HepG2 (cell line): ENCODE results near the gene SAMD5. TPM values are rescaled to one million over a fixed set of nuclear protein-coding genes. Genes with fewer than 3 reads are reported as not detected.

Source experiments
- CENPT ChIP-seq: sonication (generic); formaldehyde crosslinking; IDR thresholded peaks from 2 replicates; pipeline ENCODE4 v1.8.0; 2022; ENCODE audit warnings: low read depth, mild to moderate bottlenecking, moderate library complexity, missing genetic modification reagents
- ESRRA ChIP-seq: sonication (generic); formaldehyde crosslinking; IDR thresholded peaks from 2 replicates; pipeline ENCODE4 v1.5.1; 2020; ENCODE audit warnings: mild to moderate bottlenecking, low read depth, missing genetic modification reagents
- GZF1 ChIP-seq: sonication (generic); formaldehyde crosslinking; IDR thresholded peaks from 2 replicates; pipeline ENCODE4 v1.5.1; 2020; ENCODE audit warnings: mild to moderate bottlenecking, missing genetic modification reagents
- KLF12 ChIP-seq: sonication (generic); formaldehyde crosslinking; IDR thresholded peaks from 2 replicates; pipeline ENCODE4 v1.4.0; 2020; ENCODE audit warnings: missing genetic modification reagents, borderline replicate concordance
- ONECUT2 ChIP-seq: sonication (generic); formaldehyde crosslinking; IDR thresholded peaks from 2 replicates; pipeline ENCODE4 v1.4.0; 2020; ENCODE audit warnings: missing genetic modification reagents
- PHF5A ChIP-seq: IDR thresholded peaks from one replicate; pipeline ENCODE4 v1.6.1; 2018; ENCODE audit warnings: low read depth, missing genetic modification reagents; ENCODE audit not compliant: unreplicated experiment
- ZNF20 ChIP-seq: sonication (generic); formaldehyde crosslinking; IDR thresholded peaks from 2 replicates; pipeline ENCODE4 v1.4.0; 2020; ENCODE audit warnings: mild to moderate bottlenecking, moderate library complexity, missing genetic modification reagents
- ZNF282 ChIP-seq: fragments of 450-650 bp; IDR thresholded peaks from 2 replicates; pipeline ENCODE4 v1.6.1; 2018; ENCODE audit not compliant: partially characterized antibody
- polyA plus RNA-seq, 8 experiments: library from polyadenylated mRNA; depleted of rRNA in 3 of 8; stranded (reverse) in 7 of 8; unstranded in 1 of 8; fragments of >200 nt; fragmentation: Illumina TruSeq in 4 of 8; extraction: Trizol in 4 of 8; gene quantifications; 2 replicates each; pipeline versions ENCODE4 v1.2.1 to v1.2.3, GENCODE V29; 2011 to 2016; ENCODE audit warnings: low read depth in 4 of 8, missing spikeins in 1 of 8, mixed read lengths in 1 of 8; ENCODE audit not compliant: insufficient read depth in 1 of 8
- total RNA-seq, 5 experiments: library from RNA; depleted of rRNA; stranded (reverse); fragments of >200 nt; fragmentation: Illumina TruSeq; extraction: Trizol; gene quantifications; 2 replicates each; pipeline ENCODE4 v1.2.3, GENCODE V29; 2016; ENCODE audit warnings: low read depth in 1 of 5
- TF ChIP-seq, protein P1 (sequence below): sonication (generic); formaldehyde crosslinking; IDR thresholded peaks from 2 replicates; pipeline ENCODE4 v1.4.0; 2020; ENCODE audit warnings: missing genetic modification reagents, mild to moderate bottlenecking, borderline replicate concordance
- TF ChIP-seq, protein P2 (sequence below): IDR thresholded peaks from 2 replicates; pipeline ENCODE4 v1.6.1; 2012; ENCODE audit warnings: low read length, improper control_type of control experiment
- TF ChIP-seq, protein P3 (sequence below): sonication (generic); formaldehyde crosslinking; IDR thresholded peaks from 2 replicates; pipeline ENCODE4 v1.4.0; 2020; ENCODE audit warnings: mild to moderate bottlenecking, low read depth, missing genetic modification reagents

Gene SAMD5
- total and polyA plus RNA-seq, 2 of the 13 experiments (the other 11 are each of a cell fraction or from before 2014, with no cell fraction given) = 0.02 to 0.07 TPM

DNA sequence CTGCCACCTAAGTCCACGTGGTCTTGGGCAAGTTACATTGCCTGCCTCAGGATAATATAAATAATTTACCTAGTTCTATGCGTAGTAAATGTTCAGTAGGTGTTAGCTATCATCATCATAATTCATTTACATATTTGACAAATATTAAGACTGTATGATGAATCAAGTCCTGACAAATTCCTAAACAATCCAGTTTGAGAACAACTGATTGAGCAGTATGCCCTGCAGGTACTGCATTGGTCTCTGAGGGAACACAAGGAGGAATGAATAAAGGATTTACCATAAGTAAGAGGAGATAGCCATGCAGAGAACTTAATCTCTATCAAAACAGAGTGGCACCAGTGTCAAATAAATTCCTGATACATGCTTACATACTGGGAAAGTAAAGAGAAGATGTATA lies 70.4 kb downstream of the SAMD5 start (continued):
- TF ChIP-seq, protein P1, sequence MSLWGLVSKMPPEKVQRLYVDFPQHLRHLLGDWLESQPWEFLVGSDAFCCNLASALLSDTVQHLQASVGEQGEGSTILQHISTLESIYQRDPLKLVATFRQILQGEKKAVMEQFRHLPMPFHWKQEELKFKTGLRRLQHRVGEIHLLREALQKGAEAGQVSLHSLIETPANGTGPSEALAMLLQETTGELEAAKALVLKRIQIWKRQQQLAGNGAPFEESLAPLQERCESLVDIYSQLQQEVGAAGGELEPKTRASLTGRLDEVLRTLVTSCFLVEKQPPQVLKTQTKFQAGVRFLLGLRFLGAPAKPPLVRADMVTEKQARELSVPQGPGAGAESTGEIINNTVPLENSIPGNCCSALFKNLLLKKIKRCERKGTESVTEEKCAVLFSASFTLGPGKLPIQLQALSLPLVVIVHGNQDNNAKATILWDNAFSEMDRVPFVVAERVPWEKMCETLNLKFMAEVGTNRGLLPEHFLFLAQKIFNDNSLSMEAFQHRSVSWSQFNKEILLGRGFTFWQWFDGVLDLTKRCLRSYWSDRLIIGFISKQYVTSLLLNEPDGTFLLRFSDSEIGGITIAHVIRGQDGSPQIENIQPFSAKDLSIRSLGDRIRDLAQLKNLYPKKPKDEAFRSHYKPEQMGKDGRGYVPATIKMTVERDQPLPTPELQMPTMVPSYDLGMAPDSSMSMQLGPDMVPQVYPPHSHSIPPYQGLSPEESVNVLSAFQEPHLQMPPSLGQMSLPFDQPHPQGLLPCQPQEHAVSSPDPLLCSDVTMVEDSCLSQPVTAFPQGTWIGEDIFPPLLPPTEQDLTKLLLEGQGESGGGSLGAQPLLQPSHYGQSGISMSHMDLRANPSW = no peak
- no peak for TF ChIP-seq CENPT (CRISPR knock-in tag)
- TF ChIP-seq KLF12 = no peak
- TF ChIP-seq, protein P2, sequence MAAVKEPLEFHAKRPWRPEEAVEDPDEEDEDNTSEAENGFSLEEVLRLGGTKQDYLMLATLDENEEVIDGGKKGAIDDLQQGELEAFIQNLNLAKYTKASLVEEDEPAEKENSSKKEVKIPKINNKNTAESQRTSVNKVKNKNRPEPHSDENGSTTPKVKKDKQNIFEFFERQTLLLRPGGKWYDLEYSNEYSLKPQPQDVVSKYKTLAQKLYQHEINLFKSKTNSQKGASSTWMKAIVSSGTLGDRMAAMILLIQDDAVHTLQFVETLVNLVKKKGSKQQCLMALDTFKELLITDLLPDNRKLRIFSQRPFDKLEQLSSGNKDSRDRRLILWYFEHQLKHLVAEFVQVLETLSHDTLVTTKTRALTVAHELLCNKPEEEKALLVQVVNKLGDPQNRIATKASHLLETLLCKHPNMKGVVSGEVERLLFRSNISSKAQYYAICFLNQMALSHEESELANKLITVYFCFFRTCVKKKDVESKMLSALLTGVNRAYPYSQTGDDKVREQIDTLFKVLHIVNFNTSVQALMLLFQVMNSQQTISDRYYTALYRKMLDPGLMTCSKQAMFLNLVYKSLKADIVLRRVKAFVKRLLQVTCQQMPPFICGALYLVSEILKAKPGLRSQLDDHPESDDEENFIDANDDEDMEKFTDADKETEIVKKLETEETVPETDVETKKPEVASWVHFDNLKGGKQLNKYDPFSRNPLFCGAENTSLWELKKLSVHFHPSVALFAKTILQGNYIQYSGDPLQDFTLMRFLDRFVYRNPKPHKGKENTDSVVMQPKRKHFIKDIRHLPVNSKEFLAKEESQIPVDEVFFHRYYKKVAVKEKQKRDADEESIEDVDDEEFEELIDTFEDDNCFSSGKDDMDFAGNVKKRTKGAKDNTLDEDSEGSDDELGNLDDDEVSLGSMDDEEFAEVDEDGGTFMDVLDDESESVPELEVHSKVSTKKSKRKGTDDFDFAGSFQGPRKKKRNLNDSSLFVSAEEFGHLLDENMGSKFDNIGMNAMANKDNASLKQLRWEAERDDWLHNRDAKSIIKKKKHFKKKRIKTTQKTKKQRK = no peak
- TF ChIP-seq, protein P3, sequence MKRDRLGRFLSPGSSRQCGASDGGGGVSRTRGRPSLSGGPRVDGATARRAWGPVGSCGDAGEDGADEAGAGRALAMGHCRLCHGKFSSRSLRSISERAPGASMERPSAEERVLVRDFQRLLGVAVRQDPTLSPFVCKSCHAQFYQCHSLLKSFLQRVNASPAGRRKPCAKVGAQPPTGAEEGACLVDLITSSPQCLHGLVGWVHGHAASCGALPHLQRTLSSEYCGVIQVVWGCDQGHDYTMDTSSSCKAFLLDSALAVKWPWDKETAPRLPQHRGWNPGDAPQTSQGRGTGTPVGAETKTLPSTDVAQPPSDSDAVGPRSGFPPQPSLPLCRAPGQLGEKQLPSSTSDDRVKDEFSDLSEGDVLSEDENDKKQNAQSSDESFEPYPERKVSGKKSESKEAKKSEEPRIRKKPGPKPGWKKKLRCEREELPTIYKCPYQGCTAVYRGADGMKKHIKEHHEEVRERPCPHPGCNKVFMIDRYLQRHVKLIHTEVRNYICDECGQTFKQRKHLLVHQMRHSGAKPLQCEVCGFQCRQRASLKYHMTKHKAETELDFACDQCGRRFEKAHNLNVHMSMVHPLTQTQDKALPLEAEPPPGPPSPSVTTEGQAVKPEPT (CRISPR knock-in tag) = no peak
- TF ChIP-seq ZNF20 (CRISPR knock-in tag) = no peak
- no peak for TF ChIP-seq PHF5A (CRISPR knock-in tag)
- TF ChIP-seq ZNF282 = no peak
- TF ChIP-seq ESRRA (CRISPR knock-in tag) = no peak
- TF ChIP-seq GZF1 = no peak
- TF ChIP-seq ONECUT2 (CRISPR knock-in tag) = no peak
- TF ChIP-seq, all 625 proteins: peak for 0
